SK-N-SH treated with all-trans-retinoic acid at 6 μM for 48 hours (cell line): Measurements from ENCODE around the gene EID2.

Experiments used
- CREB5 ChIP-seq: fragments of 250-450 bp; sonication (Bioruptor Pico); IDR thresholded peaks from 2 replicates; pipeline ENCODE4 v1.5.1; 2020; ENCODE audit warnings: low read depth, mild to moderate bottlenecking, moderate library complexity
- RARB ChIP-seq: fragments of 250-450 bp; sonication (Bioruptor Pico); IDR thresholded peaks from 2 replicates; pipeline ENCODE4 v1.8.0; 2021; ENCODE audit warnings: mild to moderate bottlenecking, moderate library complexity
- SNAI2 ChIP-seq: fragments of 250-450 bp; sonication (Bioruptor Pico); IDR thresholded peaks from 2 replicates; pipeline ENCODE4 v1.5.0; 2020; ENCODE audit warnings: mild to moderate bottlenecking, moderate library complexity

- no peak for TF ChIP-seq RARB (CRISPR knock-in tag)
- TF ChIP-seq SNAI2 (CRISPR knock-in tag) = no peak
- no peak for TF ChIP-seq CREB5 (CRISPR knock-in tag)
Measured at GRCh38 chr19:39498798-39499642, 40.9 kb downstream of the EID2 start, which contains the start of gene DLL3.
